ENCODE results near the gene CUEDC1.

Gene CUEDC1

GRCh38 chr17:57892820-57893595, 62.2 kb downstream of the CUEDC1 start:
- DNase-seq, result peak; percentile 97

- peak; percentile 92 for DNase-seq
Measured at GRCh38 chr17:57892146-57892819, 62.9 kb downstream of the CUEDC1 start.

- DNase-seq, result no peak
Measured at GRCh38 chr17:57890857-57891232, 64.4 kb downstream of the CUEDC1 start.

GRCh38 chr17:57889892-57890856, 65.0 kb downstream of the CUEDC1 start:
- DNase-seq, result peak; percentile 66

- DNase-seq, result no peak
Measured at GRCh38 chr17:57889252-57889651, 66.0 kb downstream of the CUEDC1 start.

- DNase-seq, result no peak
Measured at GRCh38 chr17:57888311-57889216, 66.6 kb downstream of the CUEDC1 start.

- DNase-seq, result no peak
Measured at GRCh38 chr17:57887161-57887560, 68.1 kb downstream of the CUEDC1 start.

GRCh38 chr17:57886020-57886419, 69.2 kb downstream of the CUEDC1 start:
- no peak for DNase-seq

GRCh38 chr17:57885148-57885915, 69.9 kb downstream of the CUEDC1 start:
- DNase-seq, result no peak

GRCh38 chr17:57881783-57882351, 73.3 kb downstream of the CUEDC1 start:
- no peak for DNase-seq

- DNase-seq, result peak; percentile 93
Measured at GRCh38 chr17:57881143-57881542, 74.1 kb downstream of the CUEDC1 start.

GRCh38 chr17:57880086-57880456, 75.1 kb downstream of the CUEDC1 start:
- no peak for DNase-seq

GRCh38 chr17:57879437-57880085, 75.7 kb downstream of the CUEDC1 start:
- no peak for DNase-seq

- DNase-seq, result no peak
Measured at GRCh38 chr17:57877803-57878377, 77.3 kb downstream of the CUEDC1 start.

- DNase-seq, result no peak
Measured at GRCh38 chr17:57876866-57877237, 78.4 kb downstream of the CUEDC1 start.

- no peak for DNase-seq
Measured at GRCh38 chr17:57876023-57876865, 79.0 kb downstream of the CUEDC1 start.

- peak; percentile 99 for DNase-seq
Measured at GRCh38 chr17:57875290-57876022, 79.8 kb downstream of the CUEDC1 start.
